Bronchial epithelial cell (primary cell): ENCODE results near the gene RNF169. TPM values are rescaled to one million over a fixed set of nuclear protein-coding genes. Genes with fewer than 3 reads are reported as not detected.
"Not testable (repeated sequence)": the region's sequence is repeated elsewhere in the genome, so short reads cannot be mapped to it uniquely, and the experiment has no call there.

Experiments
- DNase-seq: peaks from one replicate; pipeline ENCODE4 v3.0.0-alpha.2; 2010; ENCODE audit warnings: low read depth
- FAIRE-seq: peaks from 2 replicates; lab custom pipeline; 2011; peaks lifted over from hg19 to GRCh38; lab: Jason Lieb, UNC
- H3K27me3 ChIP-seq: 2 replicates; pipeline ENCODE4 v1.5.1; 2011; ENCODE audit warnings: low read length; ENCODE audit not compliant: control insufficient read depth, insufficient read depth
- H3K36me3 ChIP-seq: 2 replicates; pipeline ENCODE4 v1.5.1; 2011; ENCODE audit warnings: low read length; ENCODE audit not compliant: control insufficient read depth, insufficient read depth
- H3K4me3 ChIP-seq: 2 replicates; pipeline ENCODE4 v1.5.1; 2011; ENCODE audit warnings: mild to moderate bottlenecking, low read depth, low read length, control low read depth
- total RNA-seq: library from RNA; depleted of rRNA; stranded (reverse); fragments of >200 nt; gene quantifications from 2 replicates; pipeline ENCODE4 v1.2.1, GENCODE V29; 2014
- TF ChIP-seq, protein P1 (sequence below): IDR thresholded peaks from 2 replicates; pipeline ENCODE4 v1.5.1; 2011; ENCODE audit warnings: mild to moderate bottlenecking, moderate library complexity, low read length, control low read depth, inconsistent platforms; ENCODE audit not compliant: insufficient read depth, severe bottlenecking

Gene RNF169
- total RNA-seq, 1 donor from 2014 or later, result 12.6 TPM

DNA sequence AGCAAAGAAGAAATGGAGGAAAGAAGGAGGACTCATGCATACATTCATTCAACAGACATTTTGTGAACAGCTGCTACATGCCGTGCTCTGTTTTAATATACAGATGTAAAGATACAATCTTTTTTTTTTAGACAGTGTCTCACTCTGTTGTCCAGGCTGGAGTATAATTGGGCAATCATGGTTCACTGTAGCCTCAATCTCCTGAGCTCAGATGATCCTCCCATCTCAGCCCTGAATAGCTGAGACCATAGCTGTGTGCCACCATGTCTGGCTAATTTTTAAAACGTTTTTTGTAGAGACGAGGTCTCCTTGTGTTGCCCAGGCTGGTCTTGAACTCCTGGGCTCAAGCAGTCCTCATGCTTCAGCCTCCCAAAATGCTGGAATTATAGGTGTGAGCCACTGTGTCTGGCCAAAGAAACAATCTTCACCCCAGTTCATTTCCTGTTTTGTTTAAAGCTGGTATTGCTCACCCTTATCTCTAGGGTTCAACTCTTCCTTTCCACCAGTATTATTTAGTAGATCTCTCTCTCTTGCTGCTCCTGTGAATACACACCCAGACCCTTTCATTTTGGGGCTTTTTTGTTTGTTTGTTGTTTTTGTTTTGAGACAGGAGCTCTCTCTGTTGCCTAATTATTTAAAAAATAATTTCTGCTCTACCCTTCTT, 69.8 kb downstream of the RNF169 start:
- Histone ChIP-seq H3K4me3 (no peak overlapping the region), H3K27me3 (no peaks in the 10 kb centered on the region), H3K36me3 (no peaks in the 10 kb centered on the region)
- TF ChIP-seq, protein P1, sequence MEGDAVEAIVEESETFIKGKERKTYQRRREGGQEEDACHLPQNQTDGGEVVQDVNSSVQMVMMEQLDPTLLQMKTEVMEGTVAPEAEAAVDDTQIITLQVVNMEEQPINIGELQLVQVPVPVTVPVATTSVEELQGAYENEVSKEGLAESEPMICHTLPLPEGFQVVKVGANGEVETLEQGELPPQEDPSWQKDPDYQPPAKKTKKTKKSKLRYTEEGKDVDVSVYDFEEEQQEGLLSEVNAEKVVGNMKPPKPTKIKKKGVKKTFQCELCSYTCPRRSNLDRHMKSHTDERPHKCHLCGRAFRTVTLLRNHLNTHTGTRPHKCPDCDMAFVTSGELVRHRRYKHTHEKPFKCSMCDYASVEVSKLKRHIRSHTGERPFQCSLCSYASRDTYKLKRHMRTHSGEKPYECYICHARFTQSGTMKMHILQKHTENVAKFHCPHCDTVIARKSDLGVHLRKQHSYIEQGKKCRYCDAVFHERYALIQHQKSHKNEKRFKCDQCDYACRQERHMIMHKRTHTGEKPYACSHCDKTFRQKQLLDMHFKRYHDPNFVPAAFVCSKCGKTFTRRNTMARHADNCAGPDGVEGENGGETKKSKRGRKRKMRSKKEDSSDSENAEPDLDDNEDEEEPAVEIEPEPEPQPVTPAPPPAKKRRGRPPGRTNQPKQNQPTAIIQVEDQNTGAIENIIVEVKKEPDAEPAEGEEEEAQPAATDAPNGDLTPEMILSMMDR, result no peak
- FAIRE-seq (no peak), DNase-seq (no peak)

DNA sequence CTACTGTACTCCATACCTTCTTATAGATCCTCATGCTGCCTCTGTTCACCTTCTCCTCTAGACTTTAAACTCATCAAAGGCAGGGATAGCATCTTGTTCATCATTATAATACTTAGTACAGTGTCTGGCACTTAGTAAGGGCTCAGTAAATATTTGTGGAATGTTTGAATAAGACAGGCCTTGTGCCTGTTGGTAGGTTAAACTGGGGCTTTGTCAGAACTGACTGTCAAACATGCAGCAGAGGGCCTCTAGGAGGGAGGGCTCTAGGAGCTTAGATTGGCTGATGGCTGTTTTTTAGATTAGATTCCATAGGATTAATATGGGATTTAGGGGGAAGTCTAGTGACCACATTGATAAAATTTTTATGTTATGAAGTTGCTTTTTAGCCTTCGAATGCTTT, 70.8 kb downstream of the RNF169 start:
- Histone ChIP-seq H3K27me3 (no peaks in the 10 kb centered on the region), H3K4me3 (no peak overlapping the region), H3K36me3 (no peaks in the 10 kb centered on the region)
- no peak for DNase-seq
- TF ChIP-seq, protein P1, result no peak
- no peak for FAIRE-seq

- Histone ChIP-seq H3K4me3 (no peak overlapping the region), H3K36me3 (no peaks in the 10 kb centered on the region), H3K27me3 (no peaks in the 10 kb centered on the region)
- FAIRE-seq (no peak), DNase-seq (peak; percentile 78)
- TF ChIP-seq, protein P1, result no peak
Observed at GRCh38 chr11:74820763-74821162, 72.1 kb downstream of the RNF169 start.

- H3K36me3 ChIP-seq, result no peaks in the 10 kb centered on the region
- TF ChIP-seq, protein P1, result no peak
- no peak for FAIRE-seq
Observed at GRCh38 chr11:74822170-74822569, 73.5 kb downstream of the RNF169 start.

GRCh38 chr11:74824285-74824982, 75.8 kb downstream of the RNF169 start:
- DNase-seq, result no peak
- TF ChIP-seq, protein P1, result no peak
- no peak overlapping the region for H3K4me3 ChIP-seq
- no peak for FAIRE-seq
- H3K27me3 ChIP-seq, result no peaks in the 10 kb centered on the region
- H3K36me3 ChIP-seq, result no peaks in the 10 kb centered on the region

More at GRCh38 chr11:74822170-74822569, 73.5 kb downstream of the RNF169 start:
- Histone ChIP-seq H3K27me3 (no peaks in the 10 kb centered on the region), H3K4me3 (no peak overlapping the region)
- no peak for DNase-seq

DNA sequence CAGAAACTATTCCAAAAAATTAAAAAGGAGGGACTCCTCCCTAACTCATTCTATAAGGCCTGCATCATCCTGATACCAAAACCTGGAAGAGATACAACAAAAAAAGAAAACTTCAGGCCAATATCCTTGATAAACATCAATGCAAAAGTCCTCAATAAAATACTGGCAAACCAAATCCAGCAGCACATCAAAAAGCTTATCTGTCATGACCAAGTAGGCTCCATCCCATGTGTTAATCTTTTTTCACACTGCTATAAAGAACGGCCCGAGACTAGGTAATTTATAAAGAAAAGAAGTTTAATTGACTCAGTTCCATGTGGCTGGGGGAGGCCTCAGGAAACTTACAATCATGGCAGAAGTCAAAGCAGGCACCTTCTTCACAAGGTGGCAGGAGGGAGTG, 76.9 kb downstream of the RNF169 start:
- not testable (repeated sequence) for DNase-seq, H3K36me3 ChIP-seq, H3K27me3 ChIP-seq, FAIRE-seq, H3K4me3 ChIP-seq
